SU-DHL-6 (cell line): ENCODE results near the gene NUCB2.

ENCODE experiments used
- H2AFZ ChIP-seq: fragments of 200-600 bp; sonication (generic); 2 replicates; pipeline ENCODE4 v1.6.1; 2014; ENCODE audit warnings: low read depth, mild to moderate bottlenecking, moderate library complexity, mixed read lengths, antibody characterized with exemption, low read length; ENCODE audit not compliant: severe bottlenecking
- H3F3A ChIP-seq: fragments of 200-600 bp; shearing (Covaris generic); 2 replicates; pipeline ENCODE4 v1.6.0; 2016; ENCODE audit warnings: antibody characterized with exemption, mild to moderate bottlenecking; ENCODE audit not compliant: insufficient read depth
- H3K27ac ChIP-seq: fragments of 200-600 bp; sonication (generic); 2 replicates; pipeline ENCODE4 v1.5.1; 2016; ENCODE audit warnings: low read depth, mild to moderate bottlenecking, low read length, moderate library complexity, mixed read lengths
- H3K27me3 ChIP-seq: fragments of 200-600 bp; sonication (generic), shearing (Covaris generic); 2 replicates; pipeline ENCODE4 v1.6.0; 2014; ENCODE audit warnings: mild to moderate bottlenecking, low read length
- H3K36me3 ChIP-seq: fragments of 200-600 bp; sonication (generic); 2 replicates; pipeline ENCODE4 v1.6.1; 2014; ENCODE audit warnings: mild to moderate bottlenecking, low read length, mixed read lengths
- H3K4me2 ChIP-seq: fragments of 300-600, 200-600 bp; shearing (Covaris generic), sonication (generic); 2 replicates; pipeline ENCODE4 v1.6.0; 2014; ENCODE audit warnings: low read length, low read depth, mild to moderate bottlenecking; ENCODE audit not compliant: poor library complexity, severe bottlenecking
- H3K4me3 ChIP-seq: fragments of 200-600 bp; sonication (generic); 2 replicates; pipeline ENCODE4 v1.5.1; 2014; ENCODE audit warnings: antibody characterized with exemption, low read length, mild to moderate bottlenecking, mixed read lengths; ENCODE audit not compliant: insufficient read depth, poor library complexity, severe bottlenecking
- H3K79me2 ChIP-seq: fragments of 200-600 bp; sonication (generic); 2 replicates; pipeline ENCODE4 v1.6.1; 2014; ENCODE audit warnings: mild to moderate bottlenecking, low read length, moderate library complexity; ENCODE audit not compliant: insufficient read depth
- H3K9ac ChIP-seq: fragments of 200-600 bp; sonication (generic); 2 replicates; pipeline ENCODE4 v1.7.0; 2014; ENCODE audit warnings: mild to moderate bottlenecking, low read length
- H3K9me2 ChIP-seq: fragments of 200-600 bp; sonication (generic); replicated peaks from 2 replicates; pipeline ENCODE4 v1.6.1; 2014; ENCODE audit warnings: low read length; ENCODE audit not compliant: insufficient read depth
- H3K9me3 ChIP-seq: fragments of 200-600 bp; sonication (generic); 2 replicates; pipeline ENCODE4 v1.6.1; 2014; ENCODE audit warnings: low read length, mixed read lengths; ENCODE audit not compliant: insufficient read depth
- H4K20me1 ChIP-seq: fragments of 200-600 bp; sonication (generic); 2 replicates; pipeline ENCODE4 v1.6.1; 2014; ENCODE audit warnings: low read depth, mild to moderate bottlenecking, antibody characterized with exemption, low read length, moderate library complexity, mixed read lengths
- EZH2phosphoT487 ChIP-seq: fragments of 200-600 bp; sonication (generic), shearing (Covaris generic); conservative IDR thresholded peaks from 2 replicates; pipeline ENCODE4 v1.6.1; 2018; ENCODE audit warnings: mild to moderate bottlenecking, antibody characterized with exemption, low read length, moderate library complexity, mixed read lengths
- TF ChIP-seq, protein P1 (sequence below): fragments of 200-600 bp; sonication (generic); IDR thresholded peaks from one replicate; pipeline ENCODE4 v1.5.1; 2017; ENCODE audit warnings: antibody characterized with exemption, mild to moderate bottlenecking, low read length, moderate library complexity; ENCODE audit not compliant: insufficient read depth, poor library complexity, severe bottlenecking

NUCB2 gene

DNA sequence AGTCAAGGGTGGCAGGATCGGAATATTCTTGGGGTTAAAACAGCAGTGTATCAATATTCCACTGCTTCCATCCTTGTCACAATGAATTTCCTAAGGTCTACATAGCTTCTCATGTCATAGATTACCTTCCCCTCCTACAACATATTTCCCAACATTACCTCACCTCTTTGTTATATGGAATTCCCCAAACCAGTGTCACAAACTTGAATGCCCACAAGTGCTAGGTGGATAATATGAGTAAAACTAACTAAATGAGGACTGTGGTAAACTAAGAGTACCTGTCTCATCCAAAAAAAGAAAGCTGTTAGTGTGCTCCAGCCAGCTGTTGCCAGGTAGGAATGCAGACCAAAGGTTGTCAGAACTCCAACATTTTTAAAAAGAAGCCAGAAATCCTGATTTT lies 17.0 kb upstream of the NUCB2 start:
- H3K9me2 ChIP-seq, result no peaks in the 10 kb centered on the region

DNA sequence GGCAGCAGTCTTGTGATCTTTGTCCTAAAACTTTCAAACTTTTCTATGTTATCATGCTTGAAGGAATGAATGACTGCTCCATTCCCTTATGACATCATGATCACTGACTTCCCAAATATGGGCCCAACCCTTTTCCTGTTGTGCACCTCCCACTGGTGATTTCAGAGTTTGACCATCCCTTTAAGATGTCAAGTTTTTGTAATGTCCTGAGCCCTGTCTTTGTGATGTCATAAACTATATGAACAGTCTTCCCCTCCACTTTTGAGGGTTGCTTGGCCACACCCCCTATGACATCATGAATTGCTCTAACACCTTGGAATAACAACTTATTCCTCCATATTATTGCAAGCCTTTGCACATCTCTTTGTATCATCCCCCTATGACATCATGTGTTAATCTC lies 16.5 kb upstream of the NUCB2 start:
- Histone ChIP-seq H3K27me3 (no peaks in the 10 kb centered on the region), H3K27ac (no peak overlapping the region), H4K20me1 (no peaks in the 10 kb centered on the region), H3F3A (no peaks in the 10 kb centered on the region), H3K4me2 (no peak overlapping the region), H3K4me3 (no peak overlapping the region), H2AFZ (no peak overlapping the region), H3K9me2 (no peaks in the 10 kb centered on the region), H3K79me2 (no peaks in the 10 kb centered on the region), H3K36me3 (no peaks in the 10 kb centered on the region), H3K9ac (no peak overlapping the region), H3K9me3 (no peaks in the 10 kb centered on the region)
- TF ChIP-seq, protein P1, sequence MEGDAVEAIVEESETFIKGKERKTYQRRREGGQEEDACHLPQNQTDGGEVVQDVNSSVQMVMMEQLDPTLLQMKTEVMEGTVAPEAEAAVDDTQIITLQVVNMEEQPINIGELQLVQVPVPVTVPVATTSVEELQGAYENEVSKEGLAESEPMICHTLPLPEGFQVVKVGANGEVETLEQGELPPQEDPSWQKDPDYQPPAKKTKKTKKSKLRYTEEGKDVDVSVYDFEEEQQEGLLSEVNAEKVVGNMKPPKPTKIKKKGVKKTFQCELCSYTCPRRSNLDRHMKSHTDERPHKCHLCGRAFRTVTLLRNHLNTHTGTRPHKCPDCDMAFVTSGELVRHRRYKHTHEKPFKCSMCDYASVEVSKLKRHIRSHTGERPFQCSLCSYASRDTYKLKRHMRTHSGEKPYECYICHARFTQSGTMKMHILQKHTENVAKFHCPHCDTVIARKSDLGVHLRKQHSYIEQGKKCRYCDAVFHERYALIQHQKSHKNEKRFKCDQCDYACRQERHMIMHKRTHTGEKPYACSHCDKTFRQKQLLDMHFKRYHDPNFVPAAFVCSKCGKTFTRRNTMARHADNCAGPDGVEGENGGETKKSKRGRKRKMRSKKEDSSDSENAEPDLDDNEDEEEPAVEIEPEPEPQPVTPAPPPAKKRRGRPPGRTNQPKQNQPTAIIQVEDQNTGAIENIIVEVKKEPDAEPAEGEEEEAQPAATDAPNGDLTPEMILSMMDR, result no peak
- TF ChIP-seq EZH2phosphoT487, result no peak

More for the DNA sequence above, 17.0 kb upstream of the NUCB2 start:
- TF ChIP-seq EZH2phosphoT487, result no peak
- TF ChIP-seq, protein P1, result no peak
- Histone ChIP-seq H3K27me3 (no peaks in the 10 kb centered on the region), H3K79me2 (no peaks in the 10 kb centered on the region), H3K36me3 (no peaks in the 10 kb centered on the region), H3K27ac (no peak overlapping the region), H3F3A (no peaks in the 10 kb centered on the region), H3K4me2 (no peak overlapping the region), H4K20me1 (no peaks in the 10 kb centered on the region), H3K9me3 (no peaks in the 10 kb centered on the region), H3K9ac (no peak overlapping the region), H3K4me3 (no peak overlapping the region), H2AFZ (no peak overlapping the region)

DNA sequence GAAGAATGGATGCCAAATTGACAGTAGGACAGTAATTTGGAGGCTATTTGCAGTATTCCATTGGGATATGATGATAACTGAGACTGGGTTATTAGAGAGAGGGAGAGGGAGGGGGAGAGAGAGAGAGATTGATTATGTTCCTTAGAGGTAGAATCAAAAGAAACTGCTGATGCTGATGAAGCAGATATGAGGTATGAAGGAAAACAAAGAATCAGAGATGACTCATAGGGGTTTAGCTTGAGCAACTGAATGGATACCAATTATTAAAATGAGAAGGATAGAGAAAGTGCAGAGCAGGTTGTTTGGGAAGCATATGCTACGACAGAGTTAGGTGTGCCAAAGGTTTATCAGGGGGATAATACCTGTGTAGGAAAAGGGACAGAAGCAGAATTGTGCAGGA lies 12.8 kb upstream of the NUCB2 start:
- Histone ChIP-seq H3K4me3 (no peak overlapping the region), H3K9ac (no peak overlapping the region), H3K36me3 (no peaks in the 10 kb centered on the region), H3K9me3 (no peaks in the 10 kb centered on the region), H4K20me1 (no peaks in the 10 kb centered on the region), H3K4me2 (no peak overlapping the region), H3K79me2 (no peaks in the 10 kb centered on the region), H2AFZ (no peak overlapping the region), H3K27me3 (no peaks in the 10 kb centered on the region), H3K27ac (no peak overlapping the region), H3K9me2 (no peaks in the 10 kb centered on the region), H3F3A (no peaks in the 10 kb centered on the region)
- TF ChIP-seq, protein P1, result no peak

DNA sequence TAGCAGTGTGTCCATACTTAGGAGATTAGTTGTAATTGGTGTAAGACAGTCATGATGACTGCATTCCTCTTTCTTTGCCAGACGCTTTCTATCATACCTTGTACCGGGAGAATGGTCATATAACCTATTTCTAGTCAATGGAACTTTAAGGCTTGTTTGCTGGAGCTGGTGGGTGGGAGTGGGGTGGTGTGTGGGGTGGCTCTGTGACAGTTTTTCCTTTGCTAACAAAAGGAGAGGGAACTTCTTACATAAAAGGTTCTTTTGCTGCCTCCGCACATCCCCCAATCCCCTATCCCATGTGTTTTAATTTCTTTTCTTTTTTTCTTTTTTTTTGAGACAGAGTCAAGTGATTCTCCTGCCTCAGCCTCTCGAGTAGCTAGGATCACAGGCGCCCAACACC lies 9.8 kb upstream of the NUCB2 start:
- H2AFZ ChIP-seq, result no peak overlapping the region
- H3K27ac ChIP-seq, result no peak overlapping the region
- H3K79me2 ChIP-seq, result no peaks in the 10 kb centered on the region
- H3K4me2 ChIP-seq, result no peak overlapping the region
- H3F3A ChIP-seq, result no peaks in the 10 kb centered on the region
- TF ChIP-seq, protein P1, result no peak
- TF ChIP-seq EZH2phosphoT487, result no peak
- no peaks in the 10 kb centered on the region for H3K36me3 ChIP-seq
- no peak overlapping the region for H3K4me3 ChIP-seq
- H3K27me3 ChIP-seq, result no peaks in the 10 kb centered on the region
- H3K9me3 ChIP-seq, result no peaks in the 10 kb centered on the region
- H3K9ac ChIP-seq, result no peak overlapping the region
- H4K20me1 ChIP-seq, result no peaks in the 10 kb centered on the region
- H3K9me2 ChIP-seq, result no peaks in the 10 kb centered on the region
